DMS153 treated with DMSO at 0.1 percent for 48 hours (cell line): Measurements from ENCODE around the gene PIGQ.

Experiments
- DNase-seq: peaks from one replicate; lab custom pipeline; 2025; ENCODE audit not compliant: unreplicated experiment; lab: John Stamatoyannopoulos, UW

PIGQ gene

DNA sequence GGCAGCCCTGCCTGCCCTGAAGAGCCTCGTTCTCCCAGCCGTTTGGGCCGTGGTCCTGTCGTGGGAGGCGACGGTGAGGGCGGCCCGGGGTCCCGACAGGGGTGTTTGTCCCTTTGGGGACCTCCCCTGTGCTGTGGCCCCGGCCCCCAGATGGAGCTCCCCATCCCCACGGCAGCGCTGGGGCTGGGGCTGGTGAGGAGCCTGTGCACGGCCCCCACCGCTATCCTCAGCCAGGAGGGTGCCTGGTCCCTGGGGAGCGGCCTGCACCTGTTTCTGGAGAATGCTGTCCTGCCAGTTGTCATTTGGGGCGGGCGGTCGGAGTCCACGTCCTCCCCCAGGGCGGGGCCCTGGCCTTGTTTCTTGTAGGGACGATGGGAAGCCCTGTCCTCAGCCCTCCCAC lies 35.6 kb upstream of the PIGQ start:
- no peak for DNase-seq

DNA sequence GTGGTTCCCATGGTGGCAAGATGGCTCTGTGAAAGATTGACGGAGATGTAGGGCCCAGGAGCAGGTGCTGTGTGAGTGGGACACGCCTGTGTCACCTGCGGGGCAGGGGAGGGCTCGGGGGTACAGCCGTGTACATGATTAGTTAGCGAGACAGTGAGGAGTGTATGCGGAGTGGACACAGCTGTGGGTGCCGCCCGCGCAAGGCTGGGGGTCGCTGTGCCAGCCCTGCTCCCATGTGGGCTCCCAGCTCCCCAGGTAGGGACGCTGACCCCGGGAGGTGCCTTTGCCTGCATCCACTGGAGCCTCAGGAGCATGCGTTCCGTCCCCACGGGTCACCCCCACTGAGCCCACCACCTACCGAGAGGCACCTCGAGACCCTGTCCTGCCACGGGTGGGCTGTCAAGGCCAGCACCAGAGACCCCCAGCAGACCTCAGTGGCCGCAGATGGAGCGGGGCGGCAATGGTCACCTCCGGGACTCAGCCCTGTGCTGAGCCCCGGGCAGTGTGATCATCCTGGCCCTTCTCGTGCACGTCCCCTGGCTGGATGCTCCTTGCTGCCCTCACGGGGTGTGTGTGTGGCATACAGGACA lies 34.8 kb upstream of the PIGQ start:
- DNase-seq: no peak

DNA sequence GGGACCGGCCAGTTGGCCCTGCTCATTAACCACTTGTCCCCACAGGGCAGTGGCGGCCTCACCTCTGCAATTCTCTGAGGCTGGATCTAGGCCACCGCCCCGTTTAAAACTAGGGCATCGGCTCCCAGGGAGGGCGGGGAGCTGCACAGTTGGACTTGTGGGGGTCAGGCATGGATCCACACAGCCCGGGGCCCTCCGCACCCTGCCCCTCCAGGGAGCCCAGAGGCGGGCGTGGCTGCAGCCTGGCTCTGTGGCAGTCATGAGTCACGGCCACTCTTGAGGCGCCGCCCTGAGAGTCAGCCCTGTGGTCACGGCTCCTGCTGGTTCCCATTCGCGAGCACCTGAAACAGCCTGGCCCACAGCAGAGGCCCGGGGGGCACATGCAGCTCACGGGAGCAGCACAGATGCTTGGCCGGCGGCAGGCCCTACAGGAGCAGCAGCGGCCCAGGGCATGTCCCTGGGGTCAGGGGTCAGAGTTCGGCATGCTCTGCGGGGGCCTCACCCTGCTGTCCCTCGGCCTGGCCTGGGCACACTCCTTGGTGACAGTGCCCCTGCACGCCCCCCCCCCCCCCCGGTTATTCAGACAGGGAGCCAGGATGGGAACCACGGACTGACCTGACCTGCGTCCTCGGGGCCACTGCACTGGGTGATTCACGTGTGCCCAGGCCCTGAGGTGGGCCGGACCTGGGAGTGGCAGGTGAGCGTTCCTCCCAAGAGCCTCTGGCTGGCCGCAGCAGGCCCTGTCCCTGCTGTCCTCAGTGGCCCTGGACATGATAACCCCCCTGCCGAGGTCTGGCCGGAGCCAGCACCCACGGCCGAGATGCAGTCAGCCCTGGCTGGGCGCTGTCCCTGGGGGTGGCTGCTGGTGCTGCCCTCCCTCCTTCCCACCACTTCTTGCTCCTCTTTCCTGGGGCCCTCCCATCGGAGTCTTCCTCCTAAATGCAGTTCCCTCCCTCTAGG lies 34.0 kb upstream of the PIGQ start:
- no peak for DNase-seq

DNA sequence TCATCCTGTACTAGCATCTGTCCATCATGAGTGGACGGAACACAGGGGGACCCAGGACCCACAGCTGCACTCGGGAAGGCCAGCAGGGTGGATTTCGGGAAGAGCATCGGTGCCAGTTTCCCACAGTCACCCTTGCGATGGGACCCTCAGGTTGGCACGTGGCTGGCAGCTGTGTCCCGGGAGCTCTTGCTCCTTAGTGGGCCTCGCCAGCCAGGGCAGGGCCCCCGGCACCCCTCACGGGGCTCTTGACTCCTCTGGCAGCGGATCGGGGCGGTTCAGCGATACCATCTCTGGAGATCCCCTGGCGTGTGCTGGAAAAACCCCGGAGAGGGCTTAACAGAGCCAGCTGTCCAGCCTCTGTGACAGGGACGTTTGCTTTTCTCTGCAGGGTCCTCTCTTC lies 33.0 kb upstream of the PIGQ start:
- no peak for DNase-seq

DNA sequence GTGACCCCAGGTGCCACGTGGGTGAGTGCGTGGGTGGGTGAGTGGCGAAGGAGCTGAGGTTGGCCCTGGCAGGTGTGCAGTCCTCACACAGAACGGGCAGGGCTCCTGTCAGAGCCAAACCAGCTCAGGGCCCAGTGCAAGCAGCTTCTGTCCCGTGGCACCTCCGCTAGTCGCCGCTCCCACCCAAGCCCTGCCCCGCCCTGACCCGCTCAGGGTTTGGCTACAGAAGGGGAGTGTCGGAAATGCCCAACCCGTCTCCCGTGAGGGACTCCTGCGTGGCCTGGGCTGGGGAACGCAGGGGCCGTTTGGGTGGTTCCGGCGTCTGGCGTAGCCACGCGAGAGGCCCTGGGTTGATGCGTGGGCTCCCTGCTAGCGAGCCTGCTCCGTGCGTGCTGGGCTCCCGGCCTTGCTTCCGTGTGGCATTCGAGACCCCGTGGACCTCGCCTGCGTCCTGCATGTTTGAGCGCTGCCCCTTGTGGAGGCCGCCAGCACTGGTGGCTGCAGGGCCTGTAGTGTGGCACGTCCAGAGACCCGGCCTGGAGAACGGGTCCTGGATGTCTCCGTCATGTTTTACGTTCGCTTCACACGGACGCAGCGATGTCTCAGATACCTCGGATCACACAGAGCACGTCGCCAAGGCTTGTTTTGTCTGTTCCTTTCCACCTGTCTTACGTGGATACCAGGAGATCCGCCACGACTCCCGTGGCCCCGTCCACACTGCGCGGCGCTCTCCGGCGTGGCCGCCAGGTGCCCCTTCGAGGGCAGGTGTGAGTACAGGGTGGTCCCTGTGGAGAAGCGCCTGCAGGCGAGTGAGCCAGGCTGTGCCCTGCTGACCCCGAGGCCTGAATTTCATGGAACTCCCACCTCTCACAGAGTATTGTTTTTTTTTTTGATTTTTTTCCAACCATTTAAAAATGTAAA lies 32.1 kb upstream of the PIGQ start:
- DNase-seq: no peak

DNA sequence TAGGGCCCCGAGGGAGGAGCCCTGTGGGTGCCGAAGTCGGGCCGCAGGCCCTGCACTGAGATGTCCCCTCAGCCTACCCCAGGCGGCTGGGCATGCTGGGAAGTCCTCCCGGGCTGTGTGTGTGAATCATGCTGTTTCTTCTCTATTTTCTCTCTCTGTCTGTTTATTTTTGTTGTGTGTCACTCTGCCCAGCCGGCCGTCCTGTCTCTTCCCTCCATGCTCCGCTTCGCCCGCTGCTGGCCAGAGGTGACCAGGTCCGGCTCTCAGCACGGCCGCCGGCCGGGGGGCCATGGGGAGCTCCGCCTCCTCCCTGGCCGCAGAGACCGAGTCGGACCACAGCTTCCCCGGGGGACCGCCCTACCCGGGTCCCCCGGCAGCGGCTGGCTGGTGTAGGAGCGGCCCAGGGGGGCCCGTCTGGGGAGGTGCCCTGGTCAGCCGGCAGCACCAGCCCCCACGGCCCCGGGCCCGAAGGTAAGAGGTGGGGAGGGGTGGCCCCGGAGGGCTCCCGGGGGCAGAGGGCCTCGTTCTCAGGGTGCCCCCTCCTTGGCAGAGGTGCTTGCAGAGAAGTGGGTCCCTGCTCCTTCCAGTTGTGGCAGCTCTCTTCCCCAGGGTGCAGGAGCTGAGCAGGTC lies 29.8 kb upstream of the PIGQ start:
- DNase-seq: no peak

DNA sequence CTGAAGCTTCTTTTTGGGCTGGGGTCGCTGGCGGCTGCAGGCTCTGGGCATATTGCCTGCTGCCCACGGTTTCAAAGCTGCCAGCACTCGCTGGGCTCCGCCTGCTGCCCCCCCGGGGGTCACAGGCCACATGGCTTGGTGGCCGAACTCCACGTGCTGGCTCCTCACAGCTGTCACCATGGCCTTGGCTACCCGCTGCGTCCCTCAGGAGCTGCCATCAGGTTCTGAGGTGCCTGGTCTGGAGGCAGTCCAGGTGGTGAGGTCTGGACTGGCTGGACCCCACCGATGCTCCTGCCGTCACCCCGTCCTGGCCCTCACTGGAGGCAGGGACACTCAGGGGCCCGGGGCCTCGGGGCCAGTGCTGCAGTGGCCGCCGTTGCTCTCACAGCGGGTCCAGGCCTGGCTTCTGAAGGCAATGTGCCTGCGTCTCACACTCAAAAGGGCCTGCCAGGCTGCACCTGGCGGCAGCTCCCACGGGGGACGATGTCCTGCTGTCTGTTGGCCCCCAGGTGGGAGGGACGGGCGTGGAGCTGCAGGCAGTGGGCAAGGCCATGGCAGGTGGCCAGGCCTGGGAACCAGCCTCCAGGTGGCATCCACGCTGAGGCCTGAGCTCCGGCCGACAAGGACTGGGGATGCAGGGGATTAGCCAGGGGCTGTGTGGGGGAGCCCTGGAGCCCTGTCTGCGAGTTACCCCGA lies 29.0 kb upstream of the PIGQ start:
- no peak for DNase-seq

DNA sequence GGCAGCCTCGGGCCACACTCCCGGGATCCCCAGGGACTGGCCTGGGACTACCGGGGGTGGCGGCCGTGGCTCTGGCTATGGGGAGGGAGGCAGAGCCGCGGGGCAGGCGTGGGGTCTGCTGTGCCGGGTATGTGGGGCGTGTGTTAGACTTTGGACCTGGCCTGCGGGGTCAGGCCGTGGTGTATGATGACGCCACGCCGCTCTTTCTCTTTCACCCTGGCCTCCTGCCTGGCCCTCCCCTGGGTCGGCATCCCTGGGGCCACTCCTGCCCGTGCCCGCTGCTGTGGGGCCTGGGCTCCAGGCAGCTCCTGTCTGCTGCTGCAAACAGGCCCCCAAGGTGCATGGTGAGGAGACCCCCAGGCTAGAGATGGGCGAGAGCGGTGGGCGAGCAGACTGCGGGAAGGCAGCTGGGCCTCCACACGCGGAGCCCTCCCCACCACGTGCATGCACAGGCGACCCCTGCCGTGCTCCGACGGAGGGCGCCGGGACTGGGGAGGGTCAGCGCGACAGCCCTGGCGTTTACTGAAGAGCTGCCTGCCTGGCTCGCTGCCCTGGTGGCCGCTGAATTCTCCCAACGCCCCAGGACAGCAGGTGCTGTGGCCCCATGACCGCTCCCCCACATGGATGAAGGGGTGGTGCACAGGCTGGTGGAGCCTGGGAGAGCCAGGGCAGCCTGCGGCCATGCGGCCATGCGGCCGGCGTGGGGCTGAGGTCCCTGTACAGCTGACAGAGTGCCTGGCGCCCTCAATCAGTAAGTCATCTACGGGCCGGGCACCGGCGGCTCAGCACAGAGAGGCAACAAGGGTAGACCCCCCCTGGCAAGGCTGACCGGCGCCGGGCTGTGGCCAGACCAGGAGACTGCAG lies 26.2 kb upstream of the PIGQ start:
- no peak for DNase-seq

DNA sequence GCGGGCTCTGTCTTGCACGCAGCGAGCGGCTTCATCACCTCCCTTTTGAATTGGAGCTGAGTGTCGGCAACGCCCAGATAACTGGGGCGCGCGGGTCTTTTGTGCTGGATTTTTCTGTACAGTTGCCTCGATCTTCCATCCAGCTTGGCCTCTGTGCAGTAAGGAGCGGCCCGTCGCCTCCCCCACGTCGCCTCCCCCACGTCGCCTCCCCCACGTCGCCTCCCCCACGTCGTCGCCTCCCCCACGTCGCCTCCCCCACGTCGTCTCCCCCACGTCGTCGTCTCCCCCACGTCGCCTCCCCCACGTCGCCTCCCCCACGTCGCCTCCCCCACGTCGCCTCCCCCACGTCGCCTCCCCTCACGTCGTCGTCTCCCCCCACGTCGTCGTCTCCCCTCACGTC lies 25.3 kb upstream of the PIGQ start:
- DNase-seq: no peak

DNA sequence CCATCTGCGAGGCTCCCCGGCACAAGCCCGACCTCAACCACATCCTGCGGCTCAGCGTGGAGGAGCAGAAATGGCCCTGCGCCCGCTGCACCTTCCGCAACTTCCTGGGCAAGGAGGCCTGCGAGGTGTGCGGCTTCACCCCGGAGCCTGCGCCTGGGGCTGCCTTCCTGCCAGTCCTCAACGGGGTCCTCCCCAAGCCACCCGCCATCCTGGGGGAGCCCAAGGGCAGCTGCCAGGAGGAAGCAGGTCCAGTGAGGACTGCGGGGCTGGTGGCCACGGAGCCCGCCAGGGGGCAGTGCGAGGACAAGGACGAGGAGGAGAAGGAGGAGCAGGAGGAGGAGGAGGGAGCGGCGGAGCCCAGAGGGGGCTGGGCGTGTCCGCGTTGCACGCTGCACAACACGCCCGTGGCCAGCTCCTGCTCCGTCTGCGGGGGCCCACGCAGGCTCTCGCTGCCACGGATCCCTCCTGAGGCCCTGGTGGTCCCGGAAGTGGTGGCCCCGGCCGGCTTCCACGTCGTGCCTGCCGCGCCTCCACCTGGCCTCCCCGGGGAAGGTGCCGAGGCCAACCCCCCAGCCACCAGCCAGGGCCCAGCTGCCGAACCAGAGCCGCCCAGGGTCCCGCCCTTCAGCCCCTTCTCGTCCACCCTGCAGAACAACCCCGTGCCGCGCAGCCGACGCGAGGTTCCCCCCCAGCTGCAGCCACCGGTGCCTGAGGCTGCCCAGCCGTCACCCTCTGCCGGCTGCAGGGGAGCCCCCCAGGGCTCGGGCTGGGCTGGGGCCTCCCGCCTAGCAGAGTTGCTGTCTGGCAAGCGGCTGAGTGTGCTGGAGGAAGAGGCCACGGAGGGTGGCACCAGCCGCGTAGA lies 22.6 kb upstream of the PIGQ start:
- DNase-seq: peak; percentile 37

DNA sequence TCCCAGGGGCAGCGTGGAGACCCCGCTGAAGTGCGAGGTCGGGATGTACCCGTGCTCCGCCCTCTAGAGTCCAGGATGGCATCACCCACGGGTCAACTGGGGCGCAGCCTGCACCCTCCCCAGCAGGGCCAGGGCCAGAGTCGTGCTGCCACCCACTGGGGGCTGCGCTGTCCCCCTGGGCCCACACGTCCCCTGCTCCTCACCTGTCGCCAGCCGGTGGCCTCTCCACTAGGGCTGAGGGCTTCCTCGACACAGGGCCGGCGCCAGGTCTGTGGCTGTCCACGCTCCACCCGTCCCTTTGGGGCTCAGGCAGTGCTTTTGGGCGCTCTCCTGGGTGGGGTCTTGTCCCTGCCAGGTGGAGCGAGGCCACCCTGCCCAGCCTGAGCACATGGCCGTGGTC lies 21.2 kb upstream of the PIGQ start:
- DNase-seq: no peak

DNA sequence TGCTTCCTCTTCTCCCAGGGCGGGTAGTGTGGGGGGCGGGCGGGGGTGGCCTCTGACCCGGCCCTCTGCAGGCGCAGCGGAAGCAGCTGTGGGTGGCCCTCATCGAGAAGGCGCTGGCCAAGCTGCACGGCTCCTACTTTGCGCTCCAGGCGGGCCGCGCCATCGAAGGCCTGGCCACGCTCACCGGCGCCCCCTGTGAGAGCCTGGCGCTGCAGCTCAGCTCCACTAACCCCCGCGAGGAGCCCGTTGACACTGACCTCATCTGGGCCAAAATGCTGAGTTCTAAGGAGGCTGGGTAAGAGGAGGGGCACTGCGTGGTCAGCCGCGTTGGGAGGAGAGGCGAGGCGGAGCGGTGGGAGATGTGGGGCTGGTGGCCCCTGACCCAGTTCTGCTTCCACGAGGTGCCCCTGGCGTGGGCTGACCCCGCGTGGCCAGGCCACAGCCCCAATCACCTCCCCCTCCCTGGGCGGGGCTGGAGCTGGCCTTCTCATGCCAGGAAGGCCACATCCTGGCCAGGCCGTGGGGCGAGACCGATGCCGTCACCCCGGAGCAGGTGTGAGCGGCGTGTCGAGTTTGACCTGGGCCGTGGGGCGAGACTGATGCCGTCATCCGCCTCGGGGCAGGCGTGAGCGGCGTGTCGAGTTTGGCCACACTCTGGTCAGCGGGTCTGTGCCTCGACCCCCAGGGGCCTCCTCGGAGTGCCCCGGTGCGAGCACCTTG lies 20.1 kb upstream of the PIGQ start:
- no peak for DNase-seq

DNA sequence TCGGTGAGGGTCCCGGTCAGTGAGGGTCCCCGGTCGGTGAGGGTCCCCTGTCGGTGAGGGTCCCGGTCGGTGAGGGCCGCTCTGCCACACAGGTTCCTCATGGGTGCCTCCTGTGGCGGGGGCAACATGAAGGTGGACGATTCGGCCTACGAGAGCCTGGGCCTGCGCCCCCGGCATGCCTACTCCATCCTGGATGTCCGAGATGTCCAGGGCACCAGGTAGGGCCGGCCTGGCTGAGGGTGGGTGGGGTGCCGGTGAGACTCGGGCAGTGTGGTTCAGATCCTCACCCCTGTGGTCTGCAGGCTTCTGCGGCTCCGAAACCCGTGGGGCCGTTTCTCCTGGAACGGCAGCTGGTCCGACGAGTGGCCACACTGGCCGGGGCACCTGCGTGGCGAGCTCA lies 18.6 kb upstream of the PIGQ start:
- no peak for DNase-seq

DNA sequence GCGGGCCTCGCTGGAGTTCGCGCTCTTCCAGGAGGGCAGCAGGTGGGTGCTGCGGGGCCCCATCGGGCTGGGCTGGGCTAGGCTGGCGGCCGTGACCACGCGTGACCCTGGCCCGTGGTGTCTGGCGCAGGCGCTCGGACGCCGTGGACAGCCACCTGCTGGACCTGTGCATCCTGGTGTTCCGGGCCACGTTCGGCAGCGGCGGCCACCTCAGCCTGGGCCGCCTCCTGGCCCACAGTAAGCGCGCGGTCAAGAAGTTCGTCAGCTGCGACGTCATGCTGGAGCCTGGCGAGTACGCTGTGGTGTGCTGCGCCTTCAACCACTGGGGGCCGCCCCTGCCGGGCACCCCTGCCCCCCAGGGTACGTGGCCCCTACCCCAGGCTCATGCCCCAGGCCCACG lies 17.6 kb upstream of the PIGQ start:
- DNase-seq: no peak

DNA sequence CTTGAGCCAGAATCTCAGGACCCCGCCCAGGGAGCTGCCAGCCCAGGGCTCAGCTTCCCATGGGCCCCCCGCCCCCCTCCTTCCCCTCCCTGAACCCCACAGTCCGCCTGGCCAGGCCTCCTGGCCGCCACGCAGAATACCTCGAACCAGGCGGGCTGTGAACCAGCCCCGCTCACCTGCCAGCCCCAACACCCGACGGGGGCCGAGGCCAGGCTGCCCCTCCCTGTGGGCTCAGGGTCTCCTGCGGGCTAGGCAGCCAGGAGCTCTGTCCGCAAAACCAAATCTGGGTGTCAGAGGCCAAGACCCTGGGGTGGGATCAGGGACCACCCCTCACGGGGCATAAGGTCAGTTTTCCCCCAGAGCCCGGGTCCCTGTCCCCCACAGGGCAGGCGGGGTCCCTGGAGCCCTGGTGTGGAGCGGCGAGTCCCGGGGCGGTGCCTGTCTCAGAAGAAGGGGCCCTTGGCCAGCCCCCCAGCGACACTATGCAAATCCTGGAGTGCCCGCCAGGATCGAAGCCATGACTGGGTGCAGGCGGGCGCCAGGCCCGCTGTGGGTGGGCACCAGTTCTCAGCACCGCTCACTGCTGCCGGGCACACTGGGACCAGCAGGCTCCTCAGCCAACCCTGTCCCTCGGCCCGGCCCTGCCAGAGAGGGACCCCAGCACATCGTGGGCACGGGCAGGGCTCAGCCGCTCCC lies 16.0 kb upstream of the PIGQ start:
- no peak for DNase-seq

DNA sequence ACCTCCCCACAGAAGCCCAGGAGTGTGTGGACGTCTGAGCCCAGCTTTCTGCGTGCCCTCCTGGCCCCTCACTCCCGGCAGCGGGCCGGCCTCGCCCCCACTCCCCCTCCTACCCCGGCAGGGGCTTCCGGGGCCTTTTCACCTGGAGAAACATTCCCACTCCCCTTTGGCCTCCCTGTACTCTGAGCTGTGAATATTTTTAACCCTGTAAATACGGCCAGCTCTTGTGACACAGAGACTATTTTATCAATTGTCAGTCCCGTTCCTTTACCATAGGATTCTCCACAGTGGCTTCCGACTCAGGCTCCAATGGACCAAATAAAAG lies 15.5 kb upstream of the PIGQ start:
- no peak for DNase-seq

DNA sequence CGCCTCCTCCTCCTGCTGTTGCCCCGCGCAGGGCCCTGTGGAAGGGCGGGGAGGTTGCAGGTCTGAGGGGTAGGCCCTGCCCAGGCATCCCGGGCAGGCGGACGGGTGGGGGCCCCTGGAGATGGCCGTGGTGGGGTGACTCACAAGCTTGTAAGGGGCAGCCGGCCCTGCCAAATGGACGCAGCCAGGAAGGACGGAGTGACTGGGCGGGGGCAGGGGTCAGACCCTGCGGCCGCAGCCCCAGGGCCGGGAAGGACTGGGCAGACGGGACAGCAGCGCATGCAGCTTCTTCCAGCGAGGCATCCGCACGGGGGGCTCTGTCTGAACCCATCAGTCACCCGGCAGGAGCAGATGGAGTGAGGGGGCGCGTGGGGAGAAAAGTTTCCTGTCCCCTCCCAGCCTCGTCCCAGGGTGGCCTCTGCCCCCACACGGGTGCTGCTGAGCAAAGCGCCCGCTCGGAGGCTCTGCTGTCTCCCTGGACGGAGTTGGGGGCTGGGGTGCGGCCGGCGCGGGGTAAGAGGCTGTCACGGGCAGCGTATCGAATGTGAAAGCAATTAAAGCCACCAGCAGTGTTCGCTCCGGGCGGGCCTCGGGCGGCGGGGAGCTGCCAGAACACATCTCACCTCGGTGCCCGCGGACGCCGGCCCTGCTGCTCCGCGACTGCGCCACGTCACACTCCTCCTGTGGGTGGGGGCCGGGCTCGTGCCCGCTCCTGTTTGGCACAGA lies 15.0 kb upstream of the PIGQ start:
- DNase-seq: no peak
